HEK293 (cell line): ENCODE results near the gene PLEKHG3.

Source experiments
- CTCF ChIA-PET: fragments of 350-600 bp; formaldehyde crosslinking; extraction: SDS; loops from one replicate; lab custom pipeline; 2021; ENCODE audit warnings: antibody characterized with exemption; lab: Yijun Ruan, JAX
- POLR2A ChIA-PET: fragments of 300-600 bp; formaldehyde crosslinking; extraction: SDS; loops from one replicate; lab custom pipeline; 2020; ENCODE audit warnings: antibody characterized with exemption, inconsistent platforms; lab: Yijun Ruan, JAX
- H3K27ac ChIP-seq: fragments of 200-500 bp; sonication (Bioruptor generic); 2 replicates; pipeline ENCODE4 v1.5.1; 2014; ENCODE audit warnings: low read depth, low read length, control low read depth, inconsistent platforms; ENCODE audit errors: extremely low read depth
- H3K36me3 ChIP-seq, 2 experiments: fragments of 200-500 bp in 1 of 2; sonication (Bioruptor generic) in 1 of 2; 1 replicate in 1 of 2; 2 replicates in 1 of 2; pipeline ENCODE4 v1.5.1; 2014 to 2017; ENCODE audit warnings: inconsistent platforms in 2 of 2, low read length in 2 of 2; ENCODE audit not compliant: control insufficient read depth in 2 of 2, insufficient read depth in 1 of 2
- H3K4me1 ChIP-seq: fragments of 200-500 bp; sonication (Bioruptor generic); 2 replicates; pipeline ENCODE4 v1.5.1; 2014; ENCODE audit warnings: mild to moderate bottlenecking, low read length, inconsistent platforms; ENCODE audit not compliant: control insufficient read depth, insufficient read depth
- H3K4me3 ChIP-seq: 2 replicates; pipeline ENCODE4 v1.5.1; 2011; ENCODE audit warnings: low read depth, mild to moderate bottlenecking, control low read depth, low read length, moderate library complexity
- H3K9me3 ChIP-seq: fragments of 200-500 bp; sonication (Bioruptor generic); 2 replicates; pipeline ENCODE4 v1.5.1; 2014; ENCODE audit warnings: low read depth, low read length, inconsistent platforms; ENCODE audit not compliant: control insufficient read depth, insufficient read depth
- KLF1 ChIP-seq: fragments of 450-650 bp; formaldehyde crosslinking; IDR thresholded peaks from 2 replicates; pipeline ENCODE4 v1.5.1; 2016; ENCODE audit warnings: missing biosample characterization, missing genetic modification characterization
- KLF10 ChIP-seq: fragments of 450-650 bp; IDR thresholded peaks from 2 replicates; pipeline ENCODE4 v1.5.1; 2018; ENCODE audit warnings: missing biosample characterization, mild to moderate bottlenecking, missing genetic modification characterization
- MZF1 ChIP-seq: fragments of 450-650 bp; formaldehyde crosslinking; IDR thresholded peaks from 2 replicates; pipeline ENCODE4 v1.5.1; 2017; ENCODE audit warnings: missing biosample characterization, missing genetic modification characterization, borderline replicate concordance
- SETDB1 ChIP-seq: IDR thresholded peaks from one replicate; pipeline ENCODE4 v1.6.1; 2017; ENCODE audit warnings: mild to moderate bottlenecking, low read length, moderate library complexity, mixed read lengths; ENCODE audit not compliant: insufficient read length
- YY1 ChIP-seq: fragments of 450-650 bp; formaldehyde crosslinking; IDR thresholded peaks from 2 replicates; pipeline ENCODE4 v1.5.1; 2018; ENCODE audit warnings: missing biosample characterization, missing genetic modification characterization
- ZFP3 ChIP-seq: fragments of 450-650 bp; formaldehyde crosslinking; IDR thresholded peaks from 2 replicates; pipeline ENCODE4 v1.5.1; 2016; ENCODE audit warnings: low read depth, missing biosample characterization, missing genetic modification characterization
- ZFP37 ChIP-seq: fragments of 450-650 bp; formaldehyde crosslinking; IDR thresholded peaks from 2 replicates; pipeline ENCODE4 v1.5.1; 2016; ENCODE audit warnings: missing biosample characterization, missing genetic modification characterization
- ZNF169 ChIP-seq: fragments of 450-650 bp; formaldehyde crosslinking; IDR thresholded peaks from 2 replicates; pipeline ENCODE4 v1.5.1; 2016; ENCODE audit warnings: missing biosample characterization, missing genetic modification characterization
- ZNF23 ChIP-seq: fragments of 450-650 bp; formaldehyde crosslinking; IDR thresholded peaks from 2 replicates; pipeline ENCODE4 v1.5.1; 2016; ENCODE audit warnings: missing biosample characterization, missing genetic modification characterization, borderline replicate concordance
- ZNF302 ChIP-seq: fragments of 450-650 bp; formaldehyde crosslinking; IDR thresholded peaks from 2 replicates; pipeline ENCODE4 v1.5.1; 2016; ENCODE audit warnings: missing biosample characterization, missing genetic modification characterization, low read depth
- ZNF335 ChIP-seq: fragments of 450-650 bp; formaldehyde crosslinking; conservative IDR thresholded peaks from 2 replicates; pipeline ENCODE4 v1.5.1; 2016; ENCODE audit warnings: missing biosample characterization, missing genetic modification characterization
- ZNF350 ChIP-seq: fragments of 450-650 bp; formaldehyde crosslinking; IDR thresholded peaks from 2 replicates; pipeline ENCODE4 v1.5.0; 2017; ENCODE audit warnings: missing biosample characterization, mild to moderate bottlenecking, missing genetic modification characterization
- ZNF521 ChIP-seq: fragments of 450-650 bp; formaldehyde crosslinking; IDR thresholded peaks from 2 replicates; pipeline ENCODE4 v1.5.1; 2017; ENCODE audit warnings: missing biosample characterization, mild to moderate bottlenecking, missing genetic modification characterization
- ZSCAN23 ChIP-seq: fragments of 450-650 bp; formaldehyde crosslinking; IDR thresholded peaks from 2 replicates; pipeline ENCODE4 v1.5.1; 2016; ENCODE audit warnings: missing biosample characterization, missing genetic modification characterization
- TF ChIP-seq, protein P1 (sequence below): fragments of 450-650 bp; formaldehyde crosslinking; IDR thresholded peaks from 2 replicates; pipeline ENCODE4 v1.5.1; 2016; ENCODE audit warnings: missing biosample characterization, missing genetic modification characterization
- TF ChIP-seq, protein P2 (sequence below): fragments of 450-650 bp; IDR thresholded peaks from 2 replicates; pipeline ENCODE4 v1.5.1; 2018; ENCODE audit warnings: missing biosample characterization, missing genetic modification characterization

The PLEKHG3 gene

GRCh38 chr14:64779472-64779871, 75.2 kb downstream of the PLEKHG3 start:
- no peak overlapping the region for H3K4me3 ChIP-seq
- no peak overlapping the region for H3K27ac ChIP-seq
- H3K36me3 ChIP-seq = peaks cover 0 to 15% of the 10 kb centered on the region in 2 experiments; a peak in 1 of 3 replicates
- H3K4me1 ChIP-seq = no peaks in the 10 kb centered on the region
- H3K9me3 ChIP-seq = no peaks in the 10 kb centered on the region
- TF ChIP-seq ZNF521 (tag by site-specific recombination) (no peak), SETDB1 (no peak), ZFP3 (tag by site-specific recombination) (no peak), ZNF335 (no peak), ZNF23 (no peak)
- ChIA-PET POLR2A (no interaction called here), CTCF (interaction anchor here (0.7 to 1.0 kb wide), 3 partner anchors 14 to 112 kb away, joined by 3 to 6 read pairs (median 3); no protein-coding TSS in a partner anchor)

DNA sequence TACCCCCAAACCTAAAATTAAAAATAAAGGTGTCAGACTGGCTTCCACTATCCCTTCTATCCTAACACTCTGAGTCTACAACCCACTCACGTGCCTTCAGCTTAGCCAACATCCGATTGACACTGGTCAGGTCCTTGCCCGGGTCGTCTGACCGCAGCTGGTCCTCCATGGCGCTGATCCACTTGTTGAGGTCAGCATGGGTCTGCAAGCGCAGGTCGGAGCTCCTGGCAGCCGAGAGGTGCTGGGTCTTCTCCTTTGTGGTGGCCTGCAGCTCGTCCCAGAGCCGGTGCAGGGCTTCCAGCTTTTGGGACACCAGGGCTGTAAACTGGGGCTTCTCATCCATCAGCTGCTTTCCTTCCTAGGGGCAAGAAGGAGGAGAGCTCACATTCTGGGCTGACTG, 78.0 kb downstream of the PLEKHG3 start:
- CTCF ChIA-PET = interaction anchor here (1.9 kb wide), 1 partner anchor 10 kb away, joined by 6 read pairs; no protein-coding TSS in a partner anchor
- POLR2A ChIA-PET = no interaction called here
- Histone ChIP-seq H3K4me3 (no peak overlapping the region), H3K4me1 (no peaks in the 10 kb centered on the region), H3K27ac (no peak overlapping the region), H3K36me3 (peaks cover 0 to 25% of the 10 kb centered on the region in 2 experiments; a peak in 1 of 3 replicates), H3K9me3 (no peaks in the 10 kb centered on the region)
- TF ChIP-seq ZNF169 (no peak), YY1 (no peak), ZNF350 (tag by site-specific recombination) (no peak), ZFP37 (tag by site-specific recombination) (no peak), ZSCAN23 (no peak), KLF1 (no peak), KLF10 (tag by site-specific recombination) (no peak)
- TF ChIP-seq, protein P1, sequence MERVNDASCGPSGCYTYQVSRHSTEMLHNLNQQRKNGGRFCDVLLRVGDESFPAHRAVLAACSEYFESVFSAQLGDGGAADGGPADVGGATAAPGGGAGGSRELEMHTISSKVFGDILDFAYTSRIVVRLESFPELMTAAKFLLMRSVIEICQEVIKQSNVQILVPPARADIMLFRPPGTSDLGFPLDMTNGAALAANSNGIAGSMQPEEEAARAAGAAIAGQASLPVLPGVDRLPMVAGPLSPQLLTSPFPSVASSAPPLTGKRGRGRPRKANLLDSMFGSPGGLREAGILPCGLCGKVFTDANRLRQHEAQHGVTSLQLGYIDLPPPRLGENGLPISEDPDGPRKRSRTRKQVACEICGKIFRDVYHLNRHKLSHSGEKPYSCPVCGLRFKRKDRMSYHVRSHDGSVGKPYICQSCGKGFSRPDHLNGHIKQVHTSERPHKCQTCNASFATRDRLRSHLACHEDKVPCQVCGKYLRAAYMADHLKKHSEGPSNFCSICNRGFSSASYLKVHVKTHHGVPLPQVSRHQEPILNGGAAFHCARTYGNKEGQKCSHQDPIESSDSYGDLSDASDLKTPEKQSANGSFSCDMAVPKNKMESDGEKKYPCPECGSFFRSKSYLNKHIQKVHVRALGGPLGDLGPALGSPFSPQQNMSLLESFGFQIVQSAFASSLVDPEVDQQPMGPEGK = no peak

GRCh38 chr14:64784006-64784405, 79.8 kb downstream of the PLEKHG3 start:
- H3K9me3 ChIP-seq = no peaks in the 10 kb centered on the region
- TF ChIP-seq MZF1 (tag by site-specific recombination) = no peak
- no peak for TF ChIP-seq ZNF302
- TF ChIP-seq, protein P2, sequence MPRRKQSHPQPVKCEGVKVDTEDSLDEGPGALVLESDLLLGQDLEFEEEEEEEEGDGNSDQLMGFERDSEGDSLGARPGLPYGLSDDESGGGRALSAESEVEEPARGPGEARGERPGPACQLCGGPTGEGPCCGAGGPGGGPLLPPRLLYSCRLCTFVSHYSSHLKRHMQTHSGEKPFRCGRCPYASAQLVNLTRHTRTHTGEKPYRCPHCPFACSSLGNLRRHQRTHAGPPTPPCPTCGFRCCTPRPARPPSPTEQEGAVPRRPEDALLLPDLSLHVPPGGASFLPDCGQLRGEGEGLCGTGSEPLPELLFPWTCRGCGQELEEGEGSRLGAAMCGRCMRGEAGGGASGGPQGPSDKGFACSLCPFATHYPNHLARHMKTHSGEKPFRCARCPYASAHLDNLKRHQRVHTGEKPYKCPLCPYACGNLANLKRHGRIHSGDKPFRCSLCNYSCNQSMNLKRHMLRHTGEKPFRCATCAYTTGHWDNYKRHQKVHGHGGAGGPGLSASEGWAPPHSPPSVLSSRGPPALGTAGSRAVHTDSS (tag by site-specific recombination) = no peak
- H3K4me1 ChIP-seq = peaks cover 3% of the 10 kb centered on the region
- no peak overlapping the region for H3K4me3 ChIP-seq
- ChIA-PET POLR2A (no interaction called here), CTCF (interaction anchor here (1.1 kb wide), 1 partner anchor 18 kb away, joined by 3 read pairs; no protein-coding TSS in a partner anchor)
- H3K36me3 ChIP-seq = peaks cover 0 to 25% of the 10 kb centered on the region in 2 experiments; a peak in 1 of 3 replicates
- H3K27ac ChIP-seq = no peak overlapping the region
